COLO829 (cell line): Measurements from ENCODE around the gene ARHGAP9.
"Not testable (repeated sequence)": the region's sequence is repeated elsewhere in the genome, so short reads cannot be mapped to it uniquely, and the experiment has no call there.

Experiments used
- DNase-seq: peaks from one replicate; pipeline ENCODE4 v3.0.0; 2012; ENCODE audit warnings: low spot score

ARHGAP9 gene

GRCh38 chr12:57456737-57457490 lies 22.8 kb downstream of the ARHGAP9 start:
- no peak for DNase-seq

- DNase-seq: no peak
These were observed 23.4 kb downstream of the ARHGAP9 start for GRCh38 chr12:57456145-57456700.

- no peak for DNase-seq
These were observed 24.1 kb downstream of the ARHGAP9 start for GRCh38 chr12:57455374-57456144.

- DNase-seq: no peak
These were observed 24.9 kb downstream of the ARHGAP9 start, which contains the start of gene INHBE for GRCh38 chr12:57454566-57455373. INHBE (plus strand) TSS chr12:57455307; CDS start chr12:57455537, 230 bp downstream.

GRCh38 chr12:57454213-57454565 lies 25.5 kb downstream of the ARHGAP9 start:
- DNase-seq: no peak

GRCh38 chr12:57452937-57453509 lies 26.6 kb downstream of the ARHGAP9 start:
- no peak for DNase-seq

GRCh38 chr12:57452181-57452936 lies 27.3 kb downstream of the ARHGAP9 start:
- DNase-seq: no peak

GRCh38 chr12:57451233-57451778 lies 28.4 kb downstream of the ARHGAP9 start:
- DNase-seq: no peak

- no peak for DNase-seq
These were observed 29.6 kb downstream of the ARHGAP9 start for GRCh38 chr12:57450057-57450456.

- DNase-seq: no peak
These were observed 30.3 kb downstream of the ARHGAP9 start for GRCh38 chr12:57449375-57449774.

GRCh38 chr12:57448669-57449068 lies 31.0 kb downstream of the ARHGAP9 start:
- no peak for DNase-seq

GRCh38 chr12:57446292-57446960 lies 33.2 kb downstream of the ARHGAP9 start:
- no peak for DNase-seq

GRCh38 chr12:57444744-57445143 lies 34.9 kb downstream of the ARHGAP9 start:
- no peak for DNase-seq

GRCh38 chr12:57444337-57444736 lies 35.3 kb downstream of the ARHGAP9 start:
- not testable (repeated sequence) for DNase-seq

- no peak for DNase-seq
These were observed 37.7 kb downstream of the ARHGAP9 start for GRCh38 chr12:57441846-57442427.

GRCh38 chr12:57441393-57441792 lies 38.3 kb downstream of the ARHGAP9 start:
- DNase-seq: not testable (repeated sequence)

- DNase-seq: no peak
These were observed 39.9 kb downstream of the ARHGAP9 start for GRCh38 chr12:57439762-57440266.

- DNase-seq: no peak
These were observed 41.3 kb downstream of the ARHGAP9 start for GRCh38 chr12:57438400-57438799.

GRCh38 chr12:57435293-57435692 lies 44.4 kb downstream of the ARHGAP9 start:
- DNase-seq: no peak
